Heart right ventricle (tissue), 16 donors: ENCODE results near the gene OR5H14. TPM values are rescaled to one million over a fixed set of nuclear protein-coding genes. Genes with fewer than 3 reads are reported as not detected.

Source experiments
- ATAC-seq, 8 donors: fragments of 200-7000 bp; cut with Tn5 transposase; one replicate each; pipeline ENCODE4 v1.9.1; 2020; ENCODE audit warnings: mild to moderate bottlenecking in 8 of 8, moderate library complexity in 8 of 8, moderate number of reproducible peaks in 1 of 8
- DNase-seq, 2 donors: peaks; one replicate each; pipeline ENCODE4 v3.0.0-alpha.2; 2020
- H3K27ac ChIP-seq, 10 donors: fragments of 200-600 bp; sonication (generic) in 2 of 10; one replicate each; pipeline versions ENCODE4 v1.5.0 to v1.8.0; 2020 to 2022; ENCODE audit warnings: mild to moderate bottlenecking in 3 of 10
- H3K27me3 ChIP-seq, 7 donors: fragments of 200-600 bp; one replicate each; pipeline ENCODE4 v1.8.0; 2021 to 2022; ENCODE audit warnings: mild to moderate bottlenecking in 2 of 7
- H3K36me3 ChIP-seq, 9 donors: fragments of 200-600 bp; sonication (generic) in 1 of 9; one replicate each; pipeline versions ENCODE4 v1.5.0 to v1.8.0; 2020 to 2022; ENCODE audit warnings: mild to moderate bottlenecking in 2 of 9
- H3K4me1 ChIP-seq, 9 donors: fragments of 200-600 bp; sonication (generic) in 1 of 9; one replicate each; pipeline versions ENCODE4 v1.5.0 to v1.8.0; 2020 to 2022; ENCODE audit warnings: mild to moderate bottlenecking in 4 of 9
- H3K4me3 ChIP-seq, 10 donors: fragments of 200-600 bp; sonication (generic) in 2 of 10; one replicate each; pipeline versions ENCODE4 v1.5.0 to v1.8.0; 2020 to 2022; ENCODE audit warnings: mild to moderate bottlenecking in 7 of 10, moderate library complexity in 2 of 10
- H3K9me3 ChIP-seq, 11 donors: fragments of 200-600 bp in 10 of 11; sonication (generic) in 2 of 11; one replicate each; pipeline versions ENCODE4 v1.5.0 to v1.8.0; 2013 to 2022; ENCODE audit warnings: mild to moderate bottlenecking in 2 of 11, control low read depth in 1 of 11, moderate library complexity in 1 of 11
- CTCF ChIP-seq, 9 donors: fragments of 200-600 bp; sonication (generic) in 2 of 9; IDR thresholded peaks; one replicate each; pipeline versions ENCODE4 v1.5.0 to v1.8.0; 2021 to 2022; ENCODE audit warnings: antibody characterized with exemption in 9 of 9, mild to moderate bottlenecking in 5 of 9, moderate library complexity in 1 of 9
- WGBS, 2 donors: extraction: QIAGEN DNeasy Blood & Tissue Kit; methylation state at CpG; one replicate each; pipeline ENCODE4 v1.1.7; 2013; ENCODE audit warnings: inconsistent platforms in 1 of 2; 5-methylcytosine and 5-hydroxymethylcytosine counted together
- intact Hi-C, 10 donors: fragments of 100-400 bp; cut with DNase I; formaldehyde crosslinking; loops; one replicate each; pipeline versions ENCODE4 v1.11.1 to v1.14.2; 2022
- polyA plus RNA-seq, 2 donors: library from polyadenylated mRNA; stranded (reverse); fragments of 200-250 nt; gene quantifications; one replicate each; pipeline ENCODE4 v1.2.3, GENCODE V29; 2013
- total RNA-seq, 10 donors: library from RNA; stranded (reverse); fragmentation: NEBNext Ultra II Directional in 3 of 10; extraction: Animal tissue kit (Norgen Biotek cat#: 25700) in 3 of 10; gene quantifications; one replicate each; pipeline versions ENCODE4 v1.2.1 to v1.2.4, GENCODE V29; 2021 to 2023
- donor health status: Arrhythmogenic right ventricular cardiomyopathy.
- donor health status: ischemic (EF 13 %, LVEDD 7.1; RV severe dilation, severe dysfunction).
- donor health status: healthy with polysubstance abuse.
- donor health status: DM: no; HTN: yes; CAD: no.
- donor health status: DM: no; HTN: no; CAD: no.
- donor health status: ischemic (EF 25% LVEDD 6.9; RV normal size, moderate dysfunction).
- donor health status: ischemic (EF 25% LVEDD 5.7; RV mildly dilated, moderate dysfunction).
- donor health status: healthy.
- donor health status: DM: yes; HTN: yes; CAD: no.
- donor health status: Ischemic cardiomyopathy.
- donor health status: ischemic (EF 35%, LVEDD 5.7; RV mildly dilated, moderate dysfunction).
- donor health status: nonischemic (EF 11% LVEDD 7.7; RV severe dilation, severe dysfunction).
- donor health status: DM: yes; HTN: yes; CAD: no.
- donor health status: PGD.
- donor health status: ischemic (EF 29% LVEDD 5.4; RV normal size, mild dysfunction).
- donor health status: nonischemic (EF 23%, LVEDD 6.1; RV moderate dilation, normal function).

OR5H14 gene
- total and polyA plus RNA-seq, 12 donors = not detected

GRCh38 chr3:98199020-98199419, 51.7 kb downstream of the OR5H14 start:
- Histone ChIP-seq H3K27me3 (no peaks in the 10 kb centered on the region), H3K4me1 (no peaks in the 10 kb centered on the region), H3K27ac (no peak overlapping the region), H3K36me3 (no peaks in the 10 kb centered on the region), H3K4me3 (no peak overlapping the region), H3K9me3 (no peaks in the 10 kb centered on the region)
- WGBS, 2 donors = 19 to 22% methylated on average over 1 of the region's 1 CpG
- DNase-seq (no peak), ATAC-seq (no peak)
- TF ChIP-seq CTCF (IDR thresholded peaks at IDR 0.05) = no peak
- intact Hi-C loops = no loop called here

Other genes starting within 250 kb of the OR5H14 start
- gene RIOX2, start 175.0 kb upstream of the OR5H14 start, total RNA-seq = 10 to 100 TPM in 9 of 10 donors, 1 to 10 TPM in 1; 9.1 to 15.8 (median 12.8) TPM
- gene RIOX2, start 175.0 kb upstream of the OR5H14 start, polyA plus RNA-seq = 10 to 100 TPM in 1 of 2 donors, 1 to 10 TPM in 1; 8.4 to 10.0 TPM
- gene GABRR3, start 112.2 kb upstream of the OR5H14 start, total RNA-seq = not detected
- gene GABRR3, start 112.2 kb upstream of the OR5H14 start, polyA plus RNA-seq = not detected
- gene OR5AC2, start 60.3 kb upstream of the OR5H14 start, total RNA-seq = not detected
- gene OR5AC2, start 60.3 kb upstream of the OR5H14 start, polyA plus RNA-seq = not detected
- gene OR5H1, start 16.8 kb upstream of the OR5H14 start, total RNA-seq = not detected
- not detected for gene OR5H1, start 16.8 kb upstream of the OR5H14 start, polyA plus RNA-seq
- gene OR5H15, start 19.2 kb downstream of the OR5H14 start, total RNA-seq = not detected
- gene OR5H15, start 19.2 kb downstream of the OR5H14 start, polyA plus RNA-seq = not detected
- gene OR5H6, start 116.8 kb downstream of the OR5H14 start, total RNA-seq = not detected
- not detected for gene OR5H6, start 116.8 kb downstream of the OR5H14 start, polyA plus RNA-seq
- gene OR5H2, start 135.0 kb downstream of the OR5H14 start, total RNA-seq = not detected
- gene OR5H2, start 135.0 kb downstream of the OR5H14 start, polyA plus RNA-seq = not detected
- gene OR5K4, start 206.4 kb downstream of the OR5H14 start, total RNA-seq = not detected
- not detected for gene OR5K4, start 206.4 kb downstream of the OR5H14 start, polyA plus RNA-seq
- gene OR5K3, start 243.2 kb downstream of the OR5H14 start, total RNA-seq = not detected
- not detected for gene OR5K3, start 243.2 kb downstream of the OR5H14 start, polyA plus RNA-seq